ENCODE data around the gene SNX30. TPM values are rescaled to one million over a fixed set of nuclear protein-coding genes. Genes with fewer than 3 reads are reported as not detected.

The SNX30 gene
- total RNA-seq, 1 experiment from 2014 or later: 6.9 TPM

- no peak overlapping the region for H3K4me3 ChIP-seq (ENCODE audit: low read depth in 2 of 2, low read length in 2 of 2)
- in situ Hi-C loops (cut with HindIII; ENCODE audit: low pct_unique_long_range_greater_than_20kb, low sequenced_read_pairs): no loop called here
- no TSS peak for BruUV-seq (replicated peaks)
- POLR2A ChIA-PET: no interaction called here
- no peak for ATAC-seq
- DNase-seq (ENCODE audit: low read depth, low spot score): no peak
- no peak overlapping the region for H3K27ac ChIP-seq (ENCODE audit: low read length)
- TF ChIP-seq TCF7L2 (IDR thresholded peaks at IDR 0.05; ENCODE audit: low read depth, low read length) (no peak), POLR2AphosphoS5 (IDR thresholded peaks at IDR 0.05; ENCODE audit: low read depth, low read length) (no peak), CTCF (IDR thresholded peaks at IDR 0.05) (no peak), SIN3A (IDR thresholded peaks at IDR 0.05; ENCODE audit: borderline replicate concordance, insufficient read depth, low read depth, low read length) (no peak)
- TF ChIP-seq, protein P1, sequence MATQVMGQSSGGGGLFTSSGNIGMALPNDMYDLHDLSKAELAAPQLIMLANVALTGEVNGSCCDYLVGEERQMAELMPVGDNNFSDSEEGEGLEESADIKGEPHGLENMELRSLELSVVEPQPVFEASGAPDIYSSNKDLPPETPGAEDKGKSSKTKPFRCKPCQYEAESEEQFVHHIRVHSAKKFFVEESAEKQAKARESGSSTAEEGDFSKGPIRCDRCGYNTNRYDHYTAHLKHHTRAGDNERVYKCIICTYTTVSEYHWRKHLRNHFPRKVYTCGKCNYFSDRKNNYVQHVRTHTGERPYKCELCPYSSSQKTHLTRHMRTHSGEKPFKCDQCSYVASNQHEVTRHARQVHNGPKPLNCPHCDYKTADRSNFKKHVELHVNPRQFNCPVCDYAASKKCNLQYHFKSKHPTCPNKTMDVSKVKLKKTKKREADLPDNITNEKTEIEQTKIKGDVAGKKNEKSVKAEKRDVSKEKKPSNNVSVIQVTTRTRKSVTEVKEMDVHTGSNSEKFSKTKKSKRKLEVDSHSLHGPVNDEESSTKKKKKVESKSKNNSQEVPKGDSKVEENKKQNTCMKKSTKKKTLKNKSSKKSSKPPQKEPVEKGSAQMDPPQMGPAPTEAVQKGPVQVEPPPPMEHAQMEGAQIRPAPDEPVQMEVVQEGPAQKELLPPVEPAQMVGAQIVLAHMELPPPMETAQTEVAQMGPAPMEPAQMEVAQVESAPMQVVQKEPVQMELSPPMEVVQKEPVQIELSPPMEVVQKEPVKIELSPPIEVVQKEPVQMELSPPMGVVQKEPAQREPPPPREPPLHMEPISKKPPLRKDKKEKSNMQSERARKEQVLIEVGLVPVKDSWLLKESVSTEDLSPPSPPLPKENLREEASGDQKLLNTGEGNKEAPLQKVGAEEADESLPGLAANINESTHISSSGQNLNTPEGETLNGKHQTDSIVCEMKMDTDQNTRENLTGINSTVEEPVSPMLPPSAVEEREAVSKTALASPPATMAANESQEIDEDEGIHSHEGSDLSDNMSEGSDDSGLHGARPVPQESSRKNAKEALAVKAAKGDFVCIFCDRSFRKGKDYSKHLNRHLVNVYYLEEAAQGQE (IDR thresholded peaks at IDR 0.05; ENCODE audit: insufficient read depth in 1 of 2, low read depth in 2 of 2, low read length in 1 of 2): no peak
- intact Hi-C loops (cut with micrococcal nuclease; ENCODE audit: unreplicated experiment): no loop called here
- CTCF ChIA-PET: no interaction called here
- H3K9me3 ChIP-seq (ENCODE audit: control insufficient read depth, insufficient read depth, low read depth, low read length): no peaks in the 10 kb centered on the region
- no peaks in the 10 kb centered on the region for H3K36me3 ChIP-seq (ENCODE audit: control insufficient read depth, insufficient read depth, low read length)
- no peaks in the 10 kb centered on the region for H3K4me1 ChIP-seq (ENCODE audit: control insufficient read depth, insufficient read depth, low read length)
- H3K27me3 ChIP-seq (ENCODE audit: control insufficient read depth, insufficient read depth, low read length): no peaks in the 10 kb centered on the region
Observed at GRCh38 chr9:112856200-112856599, 105.6 kb downstream of the SNX30 start.

- TF ChIP-seq, protein P1 (IDR thresholded peaks at IDR 0.05; ENCODE audit: insufficient read depth in 1 of 2, low read depth in 2 of 2, low read length in 1 of 2): no peak
- H3K36me3 ChIP-seq (ENCODE audit: control insufficient read depth, insufficient read depth, low read length): no peaks in the 10 kb centered on the region
- no peaks in the 10 kb centered on the region for H3K4me1 ChIP-seq (ENCODE audit: control insufficient read depth, insufficient read depth, low read length)
- ATAC-seq (no peak), DNase-seq (ENCODE audit: low read depth, low spot score) (no peak)
- no peaks in the 10 kb centered on the region for H3K27me3 ChIP-seq (ENCODE audit: control insufficient read depth, insufficient read depth, low read length)
- CTCF ChIA-PET: no interaction called here
- in situ Hi-C loops (cut with HindIII; ENCODE audit: low pct_unique_long_range_greater_than_20kb, low sequenced_read_pairs): no loop called here
- no peak overlapping the region for H3K4me3 ChIP-seq (ENCODE audit: low read depth in 2 of 2, low read length in 2 of 2)
- no peak overlapping the region for H3K27ac ChIP-seq (ENCODE audit: low read length)
- intact Hi-C loops (cut with micrococcal nuclease; ENCODE audit: unreplicated experiment): no loop called here
- POLR2A ChIA-PET: no interaction called here
- BruUV-seq (replicated peaks): no TSS peak
- no peaks in the 10 kb centered on the region for H3K9me3 ChIP-seq (ENCODE audit: control insufficient read depth, insufficient read depth, low read depth, low read length)
Observed at GRCh38 chr9:112856843-112857242, 106.3 kb downstream of the SNX30 start.

Measured in Panc1 (cell line).